SK-N-MC (cell line): Measurements from ENCODE around the gene FBXW11.

ENCODE experiments used
- EZH2 ChIP-seq: fragments of 200-600 bp; sonication (generic); IDR thresholded peaks from one replicate; pipeline ENCODE4 v1.6.1; 2017; ENCODE audit warnings: antibody characterized with exemption
- FOXP2 ChIP-seq: optimal IDR thresholded peaks from 2 replicates; pipeline ENCODE3; 2011; ENCODE audit warnings: mild to moderate bottlenecking, moderate library complexity; ENCODE audit not compliant: insufficient read depth; ENCODE audit errors: extremely low read length, control extremely low read depth
- POLR2AphosphoS5 ChIP-seq: IDR thresholded peaks from 2 replicates; pipeline ENCODE4 v1.6.1; 2012; ENCODE audit warnings: mild to moderate bottlenecking, low read depth, low read length, borderline replicate concordance

GRCh38 chr5:171865471-171865870 is 141.0 kb downstream of the FBXW11 start:
- TF ChIP-seq EZH2 (no peak), POLR2AphosphoS5 (no peak), FOXP2 (no peak)
